Stimulated activated CD4-positive, alpha-beta T cell treated with anti-CD3 and anti-CD28 coated beads, TNF-alpha, amount 100 ng/mL, for 48 hours (primary cell): ENCODE data around the gene AFF3.
"Not testable (repeated sequence)": the region's sequence is repeated elsewhere in the genome, so short reads cannot be mapped to it uniquely, and the experiment has no call there.

ENCODE experiments used
- DNase-seq, 3 donors: peaks; one replicate each; pipeline ENCODE4 v3.0.0-alpha.2; 2020; ENCODE audit warnings: low read depth in 3 of 3

AFF3 gene

GRCh38 chr2:99797475-99797874 lies 344.9 kb downstream of the AFF3 start:
- DNase-seq: no peak

DNA sequence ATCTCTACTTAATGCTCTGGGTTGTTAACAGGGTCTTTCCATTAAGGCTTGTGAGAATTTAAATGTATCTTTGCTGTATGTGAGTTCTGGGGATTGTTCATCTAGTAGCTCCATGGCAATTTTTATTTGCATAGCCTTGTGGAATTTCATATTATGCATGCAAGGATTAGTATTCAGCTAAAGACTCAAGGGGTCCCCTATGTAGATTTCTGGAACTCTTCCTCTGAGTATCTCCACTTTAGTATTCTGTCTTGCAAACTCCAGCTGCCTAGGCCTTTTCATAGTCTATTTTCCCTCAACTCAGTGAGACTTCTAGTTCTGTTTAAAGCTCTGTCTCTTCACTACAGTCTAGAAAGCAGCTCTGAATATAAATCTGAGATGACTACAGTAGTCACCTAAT lies 348.0 kb downstream of the AFF3 start:
- DNase-seq: no peak

- DNase-seq: no peak
Observed at GRCh38 chr2:99793022-99793421, 349.4 kb downstream of the AFF3 start.

DNA sequence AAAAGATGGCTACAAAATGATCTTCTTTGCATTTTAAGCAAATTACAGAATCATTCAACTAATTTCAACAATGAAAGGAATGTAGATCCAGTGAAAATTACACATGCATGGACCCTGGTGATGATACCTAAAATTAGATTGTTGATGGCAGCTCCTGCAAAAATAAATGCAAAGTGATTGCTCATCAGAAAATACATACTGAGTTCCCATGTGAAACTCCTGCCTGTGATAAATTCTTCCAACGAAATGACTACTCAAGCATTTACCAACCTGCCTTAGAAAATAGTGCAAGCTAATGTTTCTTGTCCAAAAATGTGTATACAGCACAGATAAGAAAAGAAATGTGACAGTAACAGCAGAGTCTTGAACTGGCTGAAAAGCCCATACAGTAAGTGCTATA lies 352.5 kb downstream of the AFF3 start:
- no peak for DNase-seq

- DNase-seq: no peak
Observed at GRCh38 chr2:99787769-99788382, 354.5 kb downstream of the AFF3 start.

- no peak for DNase-seq
Observed at GRCh38 chr2:99786636-99787390, 355.6 kb downstream of the AFF3 start.

DNA sequence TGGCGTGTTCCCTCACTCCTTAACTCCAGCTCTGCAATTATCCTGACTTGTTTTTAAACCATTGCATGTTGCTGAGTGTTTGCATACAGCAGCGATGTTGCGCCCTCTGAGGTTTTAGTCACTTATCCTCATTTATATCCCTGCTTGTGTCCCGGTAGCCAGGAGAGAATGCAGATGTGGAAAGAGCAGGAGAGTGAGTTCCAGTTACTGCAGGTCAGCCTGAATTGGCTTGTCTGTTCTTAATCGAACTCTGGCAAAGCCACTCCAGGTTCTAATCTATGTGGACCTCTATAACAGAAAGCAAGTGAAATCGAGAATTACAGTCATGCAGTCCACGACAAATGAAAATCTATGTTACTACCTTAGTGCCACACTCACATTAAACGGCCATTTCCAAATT lies 357.4 kb downstream of the AFF3 start:
- DNase-seq: no peak

DNA sequence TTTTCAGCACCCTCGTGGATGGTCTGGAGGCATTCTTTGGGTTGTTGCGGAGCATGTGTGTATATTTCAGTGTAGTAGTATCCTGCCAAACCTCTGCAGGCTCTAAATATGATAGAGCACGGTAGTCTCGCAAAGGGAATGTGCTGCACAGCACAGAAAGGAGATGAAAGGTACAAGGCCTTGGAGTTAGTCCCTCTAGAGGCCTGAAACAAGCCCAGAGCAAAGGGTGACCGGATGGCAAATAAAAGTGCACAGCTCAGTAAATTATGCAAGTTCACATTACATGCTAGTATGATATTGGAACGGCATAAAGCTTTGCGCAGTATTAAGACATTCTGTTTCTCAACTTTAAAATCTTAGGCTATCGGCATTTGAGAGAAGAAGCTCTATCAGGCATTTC lies 358.1 kb downstream of the AFF3 start:
- no peak for DNase-seq

- no peak for DNase-seq
Observed at GRCh38 chr2:99780276-99780675, 362.1 kb downstream of the AFF3 start.

- DNase-seq: no peak
Observed at GRCh38 chr2:99779276-99779675, 363.1 kb downstream of the AFF3 start.

GRCh38 chr2:99777656-99778290 lies 364.6 kb downstream of the AFF3 start:
- DNase-seq: no peak

DNA sequence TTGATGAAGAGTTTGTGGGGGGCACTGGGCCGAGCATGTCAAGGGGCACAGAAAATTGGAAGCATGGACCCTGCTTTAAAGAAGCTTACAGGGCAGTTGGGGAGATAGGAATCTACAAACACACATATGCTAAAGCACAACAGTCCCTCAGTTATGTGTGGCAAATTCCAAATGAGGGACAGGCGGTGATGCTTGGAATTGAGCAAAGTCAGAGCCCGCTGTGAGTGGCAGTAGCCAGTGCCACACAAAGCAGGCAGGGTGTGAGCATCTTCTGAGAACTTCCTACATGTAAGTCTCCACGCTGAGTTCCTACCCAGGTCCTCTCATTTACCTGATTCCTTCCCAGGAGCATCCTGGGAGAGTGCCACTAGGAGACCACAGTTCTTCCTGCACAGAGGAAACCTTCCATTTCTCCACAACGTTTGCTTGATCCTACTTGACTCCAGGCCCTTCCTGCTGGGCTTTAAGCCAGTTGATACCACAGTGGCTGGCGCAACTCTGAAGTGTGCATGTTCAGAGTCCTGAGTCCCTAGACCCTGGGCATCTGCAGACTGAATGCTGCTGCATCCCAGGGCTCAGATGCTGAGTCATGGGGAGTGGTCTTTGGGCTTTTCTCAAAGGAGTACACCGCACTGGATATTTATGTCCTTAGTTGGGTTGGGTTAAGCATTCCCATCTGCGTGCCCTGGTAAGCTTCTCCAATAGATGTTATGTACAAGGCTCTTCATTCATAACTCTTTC lies 365.3 kb downstream of the AFF3 start:
- DNase-seq: no peak

DNA sequence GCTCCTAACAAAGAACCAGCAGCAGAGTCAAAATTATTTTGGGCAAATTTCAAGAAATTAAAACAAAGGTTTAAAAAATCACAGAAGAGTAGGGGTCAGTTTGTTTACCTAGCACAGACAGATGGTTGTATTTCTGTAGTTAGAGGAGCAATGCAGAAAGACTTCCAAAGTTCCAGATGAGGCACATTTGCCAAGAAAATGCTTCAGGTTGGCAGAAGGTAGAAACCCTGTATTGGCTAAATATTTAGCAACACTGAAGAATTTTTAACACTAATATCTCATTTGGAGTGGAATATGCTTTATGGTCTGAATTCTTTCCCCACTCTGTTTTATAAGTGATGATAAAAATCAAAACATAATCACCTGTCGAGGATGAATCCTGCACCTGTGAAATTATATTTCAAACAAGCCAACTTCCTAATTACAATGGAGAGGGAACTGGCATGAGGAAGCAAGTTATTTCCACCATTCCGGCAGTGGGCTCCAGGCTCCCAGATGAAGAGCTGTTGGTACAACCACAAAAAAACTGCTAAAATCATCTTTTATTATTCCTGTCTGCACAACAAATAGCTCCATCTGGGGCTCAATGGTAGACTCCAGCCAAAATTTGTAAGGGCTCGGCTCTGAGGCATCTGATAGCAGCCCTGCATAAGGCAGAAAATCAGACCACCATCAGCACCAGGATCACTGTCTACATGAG lies 366.0 kb downstream of the AFF3 start:
- no peak for DNase-seq

DNA sequence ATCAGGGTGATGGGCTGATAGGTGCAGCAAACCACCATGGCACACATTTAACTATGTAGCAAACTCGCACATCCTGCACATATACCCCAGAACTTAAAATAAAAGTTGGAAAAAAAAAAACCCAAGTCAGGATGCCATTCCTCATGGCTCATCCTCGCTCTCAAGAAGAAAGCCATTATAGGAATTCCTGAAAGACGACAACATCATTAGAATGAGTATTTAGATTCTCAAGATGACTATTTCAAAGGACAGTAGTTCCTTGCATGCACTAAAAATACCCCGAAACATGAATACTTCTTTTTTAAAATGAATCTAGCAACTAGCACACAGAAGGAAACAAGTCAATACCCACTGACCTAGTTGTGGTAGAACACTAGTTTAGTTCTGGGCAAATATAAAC lies 366.8 kb downstream of the AFF3 start:
- DNase-seq: no peak

DNA sequence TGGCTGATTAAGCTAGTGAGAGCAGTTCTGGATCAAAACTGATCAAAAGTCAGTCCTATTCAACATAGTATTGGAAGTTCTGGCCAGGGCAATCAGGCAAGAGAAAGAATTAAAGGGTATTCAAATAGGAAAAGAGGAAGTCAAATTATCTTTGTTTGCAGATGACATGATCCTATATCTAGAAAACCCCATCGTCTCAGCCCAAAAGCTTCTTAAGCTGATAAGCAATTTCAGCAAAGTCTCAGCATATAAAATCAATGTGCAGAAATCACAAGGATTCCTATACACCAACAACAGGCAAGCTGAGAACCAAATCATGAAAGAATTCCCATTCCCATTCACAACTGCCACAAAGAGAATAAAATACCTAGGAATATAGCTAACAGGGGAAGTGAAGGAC lies 368.7 kb downstream of the AFF3 start:
- not testable (repeated sequence) for DNase-seq

DNA sequence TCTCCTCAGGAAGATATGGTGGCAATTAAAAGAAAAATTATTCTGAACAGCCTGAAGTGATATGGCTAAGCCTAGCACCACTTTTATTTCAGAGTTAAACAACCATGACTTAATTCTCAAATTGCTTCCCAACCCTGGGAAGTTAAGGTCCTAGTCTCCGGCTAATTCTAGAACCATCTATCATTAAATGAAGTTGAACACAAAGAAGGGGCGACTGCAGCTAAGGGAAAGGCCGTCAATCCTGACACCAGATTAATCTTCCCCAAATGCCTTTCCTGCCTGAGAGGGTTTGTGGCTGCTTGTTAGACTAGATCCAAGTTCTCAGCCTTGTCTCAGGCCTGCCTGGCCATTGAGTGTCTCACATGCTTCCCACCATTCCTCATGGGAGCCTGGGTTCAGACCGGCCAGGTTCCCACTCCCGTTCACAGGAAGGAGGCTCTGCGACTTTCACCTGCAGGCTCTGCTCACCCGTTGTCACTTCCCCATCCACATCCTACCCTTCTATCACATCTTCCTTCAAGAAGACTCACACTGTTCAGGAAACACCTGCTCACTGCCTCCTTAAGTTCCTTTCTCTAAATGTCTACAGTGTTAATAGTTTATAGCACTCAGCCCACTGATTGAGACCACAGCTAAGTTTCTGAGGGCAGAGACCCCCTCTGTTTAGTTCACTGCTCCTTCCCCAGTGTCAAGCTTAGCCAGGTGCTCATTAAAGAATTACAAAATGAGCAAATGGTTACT lies 369.6 kb downstream of the AFF3 start:
- no peak for DNase-seq

GRCh38 chr2:99771681-99772333 lies 370.6 kb downstream of the AFF3 start:
- no peak for DNase-seq

DNA sequence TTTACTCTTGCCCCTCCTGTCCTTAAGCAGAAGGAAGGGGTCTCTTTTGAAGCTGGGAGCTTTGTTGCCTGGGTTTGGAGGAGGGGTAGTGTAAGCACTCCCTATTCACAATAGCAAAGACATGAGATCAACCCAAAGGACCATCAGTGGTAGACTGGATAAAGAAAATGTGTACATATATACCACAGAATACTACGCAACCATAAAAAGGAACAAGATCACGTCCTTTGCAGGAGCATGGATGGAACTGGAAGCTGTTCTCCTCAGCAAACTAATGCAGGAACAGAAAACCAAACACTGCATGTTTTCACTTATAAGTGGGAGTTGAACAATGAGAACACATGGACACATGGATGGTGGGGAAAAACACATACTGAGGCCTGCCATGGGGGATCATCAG lies 371.5 kb downstream of the AFF3 start:
- DNase-seq: no peak

GRCh38 chr2:99765731-99766318 lies 376.6 kb downstream of the AFF3 start:
- no peak for DNase-seq

GRCh38 chr2:99763764-99764163 lies 378.6 kb downstream of the AFF3 start:
- no peak for DNase-seq
